Measurements from ENCODE around the gene SDK1. TPM values are rescaled to one million over a fixed set of nuclear protein-coding genes. Genes with fewer than 3 reads are reported as not detected.

Gene SDK1
- total RNA-seq, 1 donor from 2014 or later: 16.7 TPM

- DNase-seq (ENCODE audit: extremely low spot score in 2 of 2): no peak
- H3K27me3 ChIP-seq: no peaks in the 10 kb centered on the region
- H3K9me3 ChIP-seq: no peaks in the 10 kb centered on the region
- intact Hi-C loops (cut with DNase I): no loop called here
- H3K4me1 ChIP-seq: no peaks in the 10 kb centered on the region
- no peak overlapping the region for H3K4me3 ChIP-seq
- TF ChIP-seq POLR2A (IDR thresholded peaks at IDR 0.05) (no peak), POLR2AphosphoS5 (IDR thresholded peaks at IDR 0.05; ENCODE audit: insufficient read depth in 1 of 2, low read depth in 1 of 2) (no peak), CTCF (IDR thresholded peaks at IDR 0.05) (no peak)
- H3K27ac ChIP-seq: no peak overlapping the region
- H3K36me3 ChIP-seq: no peaks in the 10 kb centered on the region
Observed at GRCh38 chr7:3312583-3312982, 11.5 kb downstream of the SDK1 start.

GRCh38 chr7:3318874-3319273 is 17.8 kb downstream of the SDK1 start:
- TF ChIP-seq POLR2AphosphoS5 (IDR thresholded peaks at IDR 0.05; ENCODE audit: insufficient read depth in 1 of 2, low read depth in 1 of 2) (no peak), POLR2A (IDR thresholded peaks at IDR 0.05) (no peak), CTCF (IDR thresholded peaks at IDR 0.05) (no peak)
- H3K4me1 ChIP-seq: no peaks in the 10 kb centered on the region
- no peaks in the 10 kb centered on the region for H3K27me3 ChIP-seq
- no peaks in the 10 kb centered on the region for H3K36me3 ChIP-seq
- H3K4me3 ChIP-seq: no peak overlapping the region
- no peak overlapping the region for H3K27ac ChIP-seq
- H3K9me3 ChIP-seq: no peaks in the 10 kb centered on the region
- DNase-seq (ENCODE audit: extremely low spot score in 2 of 2): no peak
- intact Hi-C loops (cut with DNase I): no loop called here

GRCh38 chr7:3321206-3321605 is 20.2 kb downstream of the SDK1 start:
- intact Hi-C loops (cut with DNase I): no loop called here
- H3K4me1 ChIP-seq: no peaks in the 10 kb centered on the region
- H3K9me3 ChIP-seq: no peaks in the 10 kb centered on the region
- no peaks in the 10 kb centered on the region for H3K27me3 ChIP-seq
- H3K36me3 ChIP-seq: no peaks in the 10 kb centered on the region
- no peak overlapping the region for H3K4me3 ChIP-seq
- TF ChIP-seq POLR2A (IDR thresholded peaks at IDR 0.05) (no peak), POLR2AphosphoS5 (IDR thresholded peaks at IDR 0.05; ENCODE audit: insufficient read depth in 1 of 2, low read depth in 1 of 2) (no peak), CTCF (IDR thresholded peaks at IDR 0.05) (no peak)
- no peak for DNase-seq (ENCODE audit: extremely low spot score in 2 of 2)
- no peak overlapping the region for H3K27ac ChIP-seq

- TF ChIP-seq POLR2AphosphoS5 (IDR thresholded peaks at IDR 0.05; ENCODE audit: insufficient read depth in 1 of 2, low read depth in 1 of 2): no peak
- Histone ChIP-seq H3K4me3 (no peak overlapping the region), H3K9me3 (no peaks in the 10 kb centered on the region), H3K27me3 (no peaks in the 10 kb centered on the region), H3K27ac (no peak overlapping the region), H3K36me3 (no peaks in the 10 kb centered on the region), H3K4me1 (no peaks in the 10 kb centered on the region)
- intact Hi-C loops (cut with DNase I): no loop called here
- DNase-seq (ENCODE audit: extremely low spot score in 2 of 2): no peak
Observed at GRCh38 chr7:3321745-3322144, 20.7 kb downstream of the SDK1 start.

GRCh38 chr7:3326246-3326645 is 25.2 kb downstream of the SDK1 start:
- intact Hi-C loops (cut with DNase I): no loop called here
- no peaks in the 10 kb centered on the region for H3K36me3 ChIP-seq
- H3K27ac ChIP-seq: no peak overlapping the region
- TF ChIP-seq CTCF (IDR thresholded peaks at IDR 0.05) (no peak), POLR2AphosphoS5 (IDR thresholded peaks at IDR 0.05; ENCODE audit: insufficient read depth in 1 of 2, low read depth in 1 of 2) (no peak), POLR2A (IDR thresholded peaks at IDR 0.05) (no peak)
- H3K27me3 ChIP-seq: no peaks in the 10 kb centered on the region
- DNase-seq (ENCODE audit: extremely low spot score in 2 of 2): no peak
- H3K4me3 ChIP-seq: no peak overlapping the region
- no peaks in the 10 kb centered on the region for H3K4me1 ChIP-seq
- no peaks in the 10 kb centered on the region for H3K9me3 ChIP-seq

GRCh38 chr7:3327099-3327498 is 26.0 kb downstream of the SDK1 start:
- Histone ChIP-seq H3K4me3 (no peak overlapping the region), H3K27ac (no peak overlapping the region), H3K9me3 (no peaks in the 10 kb centered on the region), H3K27me3 (no peaks in the 10 kb centered on the region), H3K4me1 (no peaks in the 10 kb centered on the region), H3K36me3 (no peaks in the 10 kb centered on the region)
- intact Hi-C loops (cut with DNase I): no loop called here
- no peak for DNase-seq (ENCODE audit: extremely low spot score in 2 of 2)
- TF ChIP-seq CTCF (IDR thresholded peaks at IDR 0.05) (no peak), POLR2AphosphoS5 (IDR thresholded peaks at IDR 0.05; ENCODE audit: insufficient read depth in 1 of 2, low read depth in 1 of 2) (no peak), POLR2A (IDR thresholded peaks at IDR 0.05) (no peak)

Measured in vagina (tissue), 2 donors.